Measurements from ENCODE around the gene HADH. TPM values are rescaled to one million over a fixed set of nuclear protein-coding genes. Genes with fewer than 3 reads are reported as not detected.

Gene HADH
- total RNA-seq, 2 donors from 2014 or later = 46.1 to 58.1 TPM

DNA sequence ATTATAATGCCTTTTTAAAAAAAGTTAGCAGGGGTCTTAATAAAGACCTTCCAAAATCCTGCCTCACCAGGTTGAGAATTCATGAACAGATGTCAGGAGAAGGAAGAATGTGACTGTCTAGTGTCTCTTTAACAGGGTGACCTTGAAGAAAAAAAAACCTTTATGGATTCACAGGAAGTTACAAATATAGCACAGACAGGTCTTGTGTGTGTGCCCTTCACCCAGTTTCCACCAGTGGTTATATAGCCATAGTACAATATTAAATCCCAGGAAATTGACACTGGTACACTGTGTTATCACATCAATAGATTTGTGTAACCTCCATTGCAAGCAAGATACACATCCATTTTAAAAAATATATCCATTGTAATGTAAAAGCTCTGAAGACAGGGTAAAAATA is 43.7 kb downstream of the HADH start:
- ATAC-seq (ENCODE audit: insufficient number of reproducible peaks, low FRiP score, low read depth) = no peak
- Histone ChIP-seq H3K4me1 (ENCODE audit: control insufficient read depth in 1 of 2, low read depth in 2 of 2) (no peaks in the 10 kb centered on the region), H3K27ac (no peak overlapping the region), H3K4me3 (no peak overlapping the region), H3K36me3 (peaks cover 13% of the 10 kb centered on the region), H3K27me3 (replicated peaks; ENCODE audit: insufficient read depth) (no peaks in the 10 kb centered on the region), H3K9me3 (no peaks in the 10 kb centered on the region)
- no peak for DNase-seq (ENCODE audit: low spot score)
- no peak for TF ChIP-seq CTCF (IDR thresholded peaks at IDR 0.05)

- H3K36me3 ChIP-seq = peaks cover 13% of the 10 kb centered on the region
- ATAC-seq (ENCODE audit: insufficient number of reproducible peaks, low FRiP score, low read depth) = no peak
These were observed 44.9 kb downstream of the HADH start for GRCh38 chr4:108034565-108034964.

GRCh38 chr4:108035691-108036090 is 46.0 kb downstream of the HADH start:
- no peaks in the 10 kb centered on the region for H3K27me3 ChIP-seq (replicated peaks; ENCODE audit: insufficient read depth)
- ATAC-seq (ENCODE audit: insufficient number of reproducible peaks, low FRiP score, low read depth) = no peak
- no peak overlapping the region for H3K4me3 ChIP-seq
- DNase-seq (ENCODE audit: low spot score) = no peak
- TF ChIP-seq CTCF (IDR thresholded peaks at IDR 0.05) = no peak
- H3K9me3 ChIP-seq = no peaks in the 10 kb centered on the region
- no peaks in the 10 kb centered on the region for H3K4me1 ChIP-seq (ENCODE audit: control insufficient read depth in 1 of 2, low read depth in 2 of 2)
- no peak overlapping the region for H3K27ac ChIP-seq
- peaks cover 13% of the 10 kb centered on the region for H3K36me3 ChIP-seq

More at GRCh38 chr4:108034565-108034964, 44.9 kb downstream of the HADH start:
- no peak overlapping the region for H3K4me3 ChIP-seq
- H3K27ac ChIP-seq = no peak overlapping the region
- no peak for TF ChIP-seq CTCF (IDR thresholded peaks at IDR 0.05)
- no peaks in the 10 kb centered on the region for H3K27me3 ChIP-seq (replicated peaks; ENCODE audit: insufficient read depth)
- no peak for DNase-seq (ENCODE audit: low spot score)
- H3K4me1 ChIP-seq (ENCODE audit: control insufficient read depth in 1 of 2, low read depth in 2 of 2) = no peaks in the 10 kb centered on the region
- H3K9me3 ChIP-seq = no peaks in the 10 kb centered on the region

GRCh38 chr4:108036213-108036612 is 46.5 kb downstream of the HADH start:
- Histone ChIP-seq H3K27me3 (replicated peaks; ENCODE audit: insufficient read depth) (no peaks in the 10 kb centered on the region), H3K4me1 (ENCODE audit: control insufficient read depth in 1 of 2, low read depth in 2 of 2) (no peaks in the 10 kb centered on the region), H3K9me3 (no peaks in the 10 kb centered on the region), H3K4me3 (no peak overlapping the region), H3K27ac (no peak overlapping the region), H3K36me3 (peaks cover 13% of the 10 kb centered on the region)
- ATAC-seq (ENCODE audit: insufficient number of reproducible peaks, low FRiP score, low read depth) (no peak), DNase-seq (ENCODE audit: low spot score) (no peak)
- no peak for TF ChIP-seq CTCF (IDR thresholded peaks at IDR 0.05)

DNA sequence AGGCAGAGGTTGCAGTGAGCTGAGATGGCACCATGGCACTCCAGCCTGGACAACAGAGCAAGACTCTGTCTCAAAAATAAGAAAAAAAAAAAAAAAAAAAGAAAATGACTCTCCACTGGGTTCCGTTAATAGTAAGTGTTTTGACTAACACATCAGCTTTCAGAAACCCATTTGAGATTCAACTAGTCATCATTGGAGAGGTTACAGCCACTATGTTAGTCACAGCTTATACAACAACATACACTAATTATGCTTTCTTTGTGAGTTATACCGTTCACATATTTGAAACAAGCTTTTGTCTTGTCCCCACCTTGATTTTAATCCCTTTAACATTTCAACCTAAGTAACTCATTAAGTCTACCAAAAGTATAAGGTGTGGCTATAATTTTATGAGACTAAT is 48.2 kb downstream of the HADH start:
- Histone ChIP-seq H3K9me3 (no peaks in the 10 kb centered on the region), H3K27ac (no peak overlapping the region), H3K27me3 (replicated peaks; ENCODE audit: insufficient read depth) (no peaks in the 10 kb centered on the region), H3K36me3 (peaks cover 13% of the 10 kb centered on the region), H3K4me1 (ENCODE audit: control insufficient read depth in 1 of 2, low read depth in 2 of 2) (no peaks in the 10 kb centered on the region), H3K4me3 (no peak overlapping the region)
- DNase-seq (ENCODE audit: low spot score) = no peak
- no peak for TF ChIP-seq CTCF (IDR thresholded peaks at IDR 0.05)
- ATAC-seq (ENCODE audit: insufficient number of reproducible peaks, low FRiP score, low read depth) = no peak
